SK-N-SH (cell line): ENCODE results near the gene IFT20.

Experiments used
- EZH2phosphoT487 ChIP-seq: fragments of 200-600 bp; sonication (generic); IDR thresholded peaks from 2 replicates; pipeline ENCODE4 v1.6.1; 2017; ENCODE audit warnings: low read depth, mixed run types, mild to moderate bottlenecking, antibody characterized with exemption, moderate library complexity, borderline replicate concordance
- FOXM1 ChIP-seq: IDR thresholded peaks from 2 replicates; pipeline ENCODE4 v1.4.0; 2012; ENCODE audit warnings: low read depth, mild to moderate bottlenecking
- POLR2AphosphoS5 ChIP-seq: IDR thresholded peaks from 2 replicates; pipeline ENCODE4 v1.6.1; 2012; ENCODE audit warnings: low read depth, low read length
- RFX5 ChIP-seq: IDR thresholded peaks from 2 replicates; pipeline ENCODE4 v1.6.1; 2012; ENCODE audit warnings: mild to moderate bottlenecking, improper control_type of control experiment, low read length
- RXRA ChIP-seq: IDR thresholded peaks from 2 replicates; pipeline ENCODE4 v1.4.0; 2012; ENCODE audit warnings: low read depth, mild to moderate bottlenecking, borderline replicate concordance
- TCF12 ChIP-seq: IDR thresholded peaks from 2 replicates; pipeline ENCODE4 v1.4.0; 2012
- YY1 ChIP-seq: IDR thresholded peaks from 2 replicates; pipeline ENCODE4 v1.4.0; 2012; ENCODE audit warnings: low read depth, mild to moderate bottlenecking
- TF ChIP-seq, protein P1 (sequence below): fragments of 200-600 bp; sonication (generic); IDR thresholded peaks from 2 replicates; pipeline ENCODE4 v1.6.1; 2017; ENCODE audit warnings: antibody characterized with exemption, mild to moderate bottlenecking, moderate library complexity

DNA sequence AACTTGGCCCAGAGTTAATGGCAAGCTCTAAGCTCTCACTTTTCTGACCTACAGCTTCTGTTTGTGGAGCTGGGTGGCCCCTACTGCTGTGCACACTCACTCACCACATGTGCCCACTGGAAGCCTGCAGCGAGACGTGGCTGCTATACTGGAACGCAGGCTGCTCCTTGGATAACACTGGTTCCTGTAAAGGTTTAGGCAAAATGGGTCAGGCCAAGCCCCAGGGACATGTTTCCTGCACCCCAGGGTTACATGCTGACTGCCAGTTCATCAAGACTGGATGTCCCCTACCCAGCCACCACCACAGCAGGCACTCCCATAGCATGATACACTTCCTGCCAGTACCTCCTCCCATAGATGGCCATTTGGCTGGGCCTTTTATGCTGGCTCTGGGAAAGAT lies 13.7 kb upstream of the IFT20 start:
- TF ChIP-seq YY1 (no peak), FOXM1 (no peak), EZH2phosphoT487 (no peak), RXRA (no peak), RFX5 (no peak), POLR2AphosphoS5 (no peak), TCF12 (no peak)
- TF ChIP-seq, protein P1, sequence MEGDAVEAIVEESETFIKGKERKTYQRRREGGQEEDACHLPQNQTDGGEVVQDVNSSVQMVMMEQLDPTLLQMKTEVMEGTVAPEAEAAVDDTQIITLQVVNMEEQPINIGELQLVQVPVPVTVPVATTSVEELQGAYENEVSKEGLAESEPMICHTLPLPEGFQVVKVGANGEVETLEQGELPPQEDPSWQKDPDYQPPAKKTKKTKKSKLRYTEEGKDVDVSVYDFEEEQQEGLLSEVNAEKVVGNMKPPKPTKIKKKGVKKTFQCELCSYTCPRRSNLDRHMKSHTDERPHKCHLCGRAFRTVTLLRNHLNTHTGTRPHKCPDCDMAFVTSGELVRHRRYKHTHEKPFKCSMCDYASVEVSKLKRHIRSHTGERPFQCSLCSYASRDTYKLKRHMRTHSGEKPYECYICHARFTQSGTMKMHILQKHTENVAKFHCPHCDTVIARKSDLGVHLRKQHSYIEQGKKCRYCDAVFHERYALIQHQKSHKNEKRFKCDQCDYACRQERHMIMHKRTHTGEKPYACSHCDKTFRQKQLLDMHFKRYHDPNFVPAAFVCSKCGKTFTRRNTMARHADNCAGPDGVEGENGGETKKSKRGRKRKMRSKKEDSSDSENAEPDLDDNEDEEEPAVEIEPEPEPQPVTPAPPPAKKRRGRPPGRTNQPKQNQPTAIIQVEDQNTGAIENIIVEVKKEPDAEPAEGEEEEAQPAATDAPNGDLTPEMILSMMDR = no peak
